EH (cell line): ENCODE results near the gene SAA1.
"Not testable (repeated sequence)": the region's sequence is repeated elsewhere in the genome, so short reads cannot be mapped to it uniquely, and the experiment has no call there.

Source experiments
- DNase-seq: peaks from one replicate; pipeline ENCODE4 v3.0.0-alpha.2; 2015; ENCODE audit warnings: low read depth

Gene SAA1

DNA sequence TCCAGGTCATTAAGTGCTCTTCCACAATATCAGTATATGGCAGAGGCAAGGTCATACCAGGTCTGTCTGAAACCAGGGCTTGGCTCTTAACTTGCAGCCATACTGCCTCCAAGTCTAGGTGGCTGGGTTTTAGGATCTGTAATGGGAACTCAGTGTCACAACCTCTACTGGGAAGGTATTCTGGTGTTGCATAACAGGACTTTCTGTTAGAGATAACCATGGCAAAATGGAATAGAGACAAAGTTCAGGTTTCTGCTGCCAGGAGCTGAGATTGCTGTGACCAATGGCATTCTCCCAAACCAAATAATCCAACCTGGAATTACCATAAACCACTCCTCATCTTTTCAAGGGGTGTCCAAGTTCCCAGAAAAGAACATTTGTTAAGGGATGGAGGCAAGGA is 6.8 kb upstream of the SAA1 start:
- no peak for DNase-seq

DNA sequence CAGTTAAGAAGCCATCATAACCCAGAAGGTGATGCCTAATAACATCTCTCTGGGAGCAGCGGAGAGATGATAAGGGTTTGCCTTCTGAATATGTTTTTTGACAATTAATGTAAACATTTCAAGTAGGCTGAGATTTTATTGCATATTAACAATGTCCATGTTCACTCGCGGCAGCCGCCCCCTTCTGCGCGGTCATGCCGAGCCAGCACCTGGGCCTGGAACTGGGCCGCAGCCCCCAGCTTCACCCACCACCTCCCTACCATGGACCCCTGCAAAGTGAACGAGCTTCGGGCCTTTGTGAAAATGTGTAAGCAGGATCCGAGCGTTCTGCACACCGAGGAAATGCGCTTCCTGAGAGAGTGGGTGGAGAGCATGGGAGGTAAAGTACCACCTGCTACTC is 4.3 kb upstream of the SAA1 start:
- DNase-seq, result no peak

- peak; percentile 72 for DNase-seq
Measured at GRCh38 chr11:18262681-18263350, 3.2 kb upstream of the SAA1 start.

GRCh38 chr11:18264035-18264434 is 2.0 kb upstream of the SAA1 start:
- no peak for DNase-seq

- DNase-seq, result no peak
Measured at GRCh38 chr11:18264677-18265555, 1.1 kb upstream of the SAA1 start.

DNA sequence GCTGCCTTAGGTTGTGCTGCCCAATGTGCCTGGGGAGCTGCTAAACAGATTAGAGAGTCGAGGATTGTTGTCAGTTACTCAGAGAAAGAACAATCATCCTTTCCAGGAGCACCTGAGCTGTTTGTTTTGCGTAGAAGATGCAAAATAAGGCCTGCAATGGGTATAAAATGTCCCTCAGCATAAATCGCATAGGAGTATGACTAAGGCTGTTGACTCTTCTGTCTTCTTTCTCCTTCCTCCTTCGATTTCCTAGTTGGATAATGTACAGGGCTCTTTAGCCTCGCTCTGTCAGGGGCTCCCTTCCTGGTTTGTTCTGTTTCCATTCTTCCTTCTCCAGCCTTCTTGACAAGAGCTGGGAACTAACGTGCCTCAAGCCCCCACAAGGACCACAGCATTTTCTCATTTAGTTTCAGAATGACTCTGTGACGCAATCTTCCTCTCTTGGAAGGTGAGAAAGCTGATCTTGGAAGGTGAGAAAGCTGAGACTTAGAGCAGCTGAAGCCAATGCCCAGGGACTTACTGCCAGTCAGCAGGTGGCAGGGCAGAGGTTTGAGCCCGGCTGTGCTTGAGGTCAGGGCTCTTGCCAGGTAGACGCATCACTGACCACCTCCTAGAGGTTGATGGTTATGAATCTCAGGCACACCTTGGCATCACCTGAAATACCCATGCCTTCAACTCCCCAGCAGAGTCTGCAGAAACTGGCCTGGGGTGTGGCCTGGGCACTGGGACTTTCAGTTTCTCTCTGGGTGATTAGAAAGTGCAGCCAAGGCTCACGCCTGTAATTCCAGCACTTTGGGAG is 1.5 kb downstream of the SAA1 start:
- DNase-seq, result not testable (repeated sequence)

- DNase-seq, result not testable (repeated sequence)
Measured at GRCh38 chr11:18269252-18269651, 3.2 kb downstream of the SAA1 start.

DNA sequence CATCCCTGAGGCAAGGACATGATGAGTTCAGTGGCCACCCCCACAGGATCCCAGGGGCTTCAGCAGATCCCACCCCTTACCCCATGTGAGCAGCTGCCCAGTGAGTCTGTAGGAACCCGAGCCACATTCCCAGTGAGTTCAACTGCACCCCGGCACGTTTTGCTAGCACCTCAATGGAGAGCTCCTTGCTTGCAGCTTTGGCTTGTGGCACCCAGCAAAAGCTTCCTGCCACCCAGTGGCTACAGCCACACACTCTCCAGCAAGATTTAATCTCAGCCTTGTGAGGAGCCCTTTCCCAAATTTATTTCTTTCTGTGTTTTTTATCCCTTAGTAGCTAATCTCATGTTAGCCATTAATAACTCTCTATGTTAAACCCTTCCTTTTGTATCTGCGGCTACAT is 4.0 kb downstream of the SAA1 start:
- DNase-seq, result no peak

- no peak for DNase-seq
Measured at GRCh38 chr11:18271206-18271605, 5.1 kb downstream of the SAA1 start.

DNA sequence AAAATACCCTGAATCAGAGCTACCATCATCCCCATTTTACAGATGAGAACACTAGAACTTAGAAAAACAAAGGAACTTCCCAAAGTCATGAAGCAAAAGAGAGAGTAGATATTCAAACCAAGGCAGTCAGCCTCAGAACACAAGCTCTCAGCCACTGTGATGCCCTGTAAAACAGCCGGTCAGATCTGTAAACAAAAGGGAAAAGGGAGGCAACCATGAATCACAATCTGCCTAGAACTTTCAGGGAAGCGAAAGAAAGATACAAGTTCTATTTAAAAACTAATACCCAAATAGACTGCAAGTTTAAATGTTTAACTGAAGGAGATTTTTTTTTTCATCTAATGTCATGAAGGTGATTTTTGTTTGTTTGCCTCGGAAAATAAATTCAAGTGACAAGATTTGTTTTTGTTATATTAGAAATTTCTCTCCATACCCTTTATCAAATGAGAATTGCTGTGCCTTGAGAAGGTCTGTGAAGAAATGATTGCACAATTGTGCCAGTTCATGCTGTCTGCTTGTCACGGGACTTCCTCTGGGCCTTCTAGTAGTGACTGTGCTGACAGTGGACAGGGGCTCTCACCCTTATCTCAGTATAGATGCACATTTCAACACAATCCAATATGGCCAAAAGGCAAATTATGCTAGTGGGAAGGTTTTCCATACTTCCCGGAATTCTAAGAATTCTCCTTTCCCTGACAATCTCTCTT is 11.7 kb downstream of the SAA1 start:
- DNase-seq, result no peak

GRCh38 chr11:18280438-18281045 is 14.5 kb downstream of the SAA1 start:
- DNase-seq, result no peak

DNA sequence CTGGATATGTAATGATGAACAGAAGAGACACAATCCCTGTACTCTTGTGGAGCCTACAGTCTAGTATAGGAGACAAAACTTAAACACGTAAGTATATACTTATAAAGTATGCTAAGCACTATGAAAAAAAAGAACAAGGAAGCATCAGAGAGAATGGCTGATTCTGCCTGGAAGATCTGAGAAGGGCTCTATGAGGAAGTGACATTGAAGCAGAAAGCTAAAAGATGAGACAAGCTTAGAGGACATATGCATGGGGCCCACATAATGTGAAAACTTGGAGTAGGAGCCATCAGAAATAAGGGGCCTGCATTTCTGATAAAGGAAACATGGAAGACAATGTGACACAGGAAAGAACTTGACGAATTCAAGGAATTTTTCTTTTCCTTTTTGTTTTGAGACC is 16.6 kb downstream of the SAA1 start:
- DNase-seq, result no peak

DNA sequence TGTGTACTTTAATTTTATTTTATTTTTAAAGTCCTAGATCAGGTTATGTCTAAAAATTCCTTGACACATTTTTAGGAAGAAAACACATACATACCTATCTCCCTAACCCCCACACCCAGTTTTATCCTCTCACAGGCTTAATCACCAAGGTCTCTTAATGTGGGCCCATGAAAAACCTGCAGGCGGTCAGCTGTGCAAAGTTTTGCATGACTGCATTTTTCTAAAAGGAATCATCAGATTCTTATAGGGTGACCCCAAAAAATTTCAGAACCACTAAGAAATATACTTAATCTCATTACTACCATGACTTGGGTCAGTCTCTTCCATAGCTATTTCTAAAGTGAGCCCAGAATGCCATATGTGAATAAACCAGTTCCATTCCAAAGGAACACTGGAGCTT is 19.8 kb downstream of the SAA1 start:
- DNase-seq, result peak; percentile 41

DNA sequence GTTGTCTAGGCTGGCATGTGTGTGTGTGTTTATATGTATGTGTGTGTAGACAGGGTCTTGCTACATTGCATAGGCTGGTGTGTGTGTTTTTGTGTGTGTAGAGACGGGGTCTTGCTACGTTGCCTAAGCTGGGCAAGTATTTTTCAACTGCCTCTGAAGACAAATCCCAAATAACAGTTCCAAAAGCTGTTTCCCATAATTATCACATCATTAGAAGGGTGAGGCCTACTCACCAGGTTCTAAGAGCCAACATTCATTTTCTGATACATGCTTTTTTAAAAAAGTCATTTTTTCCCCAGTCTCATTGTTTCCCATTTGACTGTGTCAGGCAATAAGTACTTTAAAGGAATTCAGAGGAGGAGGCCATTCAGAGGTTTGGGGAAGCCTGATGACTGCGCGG is 22.8 kb downstream of the SAA1 start:
- DNase-seq, result no peak

- DNase-seq, result no peak
Measured at GRCh38 chr11:18294862-18295261, 28.8 kb downstream of the SAA1 start.

GRCh38 chr11:18295316-18295715 is 29.3 kb downstream of the SAA1 start:
- DNase-seq, result no peak

GRCh38 chr11:18299721-18300120 is 33.7 kb downstream of the SAA1 start:
- DNase-seq, result no peak

DNA sequence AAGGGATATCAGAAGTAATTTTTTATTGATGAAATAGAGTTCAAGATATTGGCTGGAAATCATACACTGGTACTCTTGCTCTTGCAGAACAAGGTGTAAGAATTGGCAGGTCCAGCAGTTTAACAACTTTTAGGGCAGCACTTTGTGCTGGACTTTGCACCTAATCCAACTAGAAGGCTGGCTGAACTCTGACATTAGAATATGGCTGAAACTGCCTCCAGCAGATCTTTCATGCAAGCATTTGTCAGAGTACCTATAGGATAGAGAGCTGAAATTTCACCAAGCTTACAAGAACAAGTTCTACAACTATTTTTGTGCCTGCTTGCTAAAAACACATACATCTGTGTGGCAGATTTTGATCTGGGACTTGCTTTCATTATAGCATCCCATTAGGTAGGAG is 38.7 kb downstream of the SAA1 start:
- no peak for DNase-seq

GRCh38 chr11:18307461-18308139 is 41.5 kb downstream of the SAA1 start:
- no peak for DNase-seq

DNA sequence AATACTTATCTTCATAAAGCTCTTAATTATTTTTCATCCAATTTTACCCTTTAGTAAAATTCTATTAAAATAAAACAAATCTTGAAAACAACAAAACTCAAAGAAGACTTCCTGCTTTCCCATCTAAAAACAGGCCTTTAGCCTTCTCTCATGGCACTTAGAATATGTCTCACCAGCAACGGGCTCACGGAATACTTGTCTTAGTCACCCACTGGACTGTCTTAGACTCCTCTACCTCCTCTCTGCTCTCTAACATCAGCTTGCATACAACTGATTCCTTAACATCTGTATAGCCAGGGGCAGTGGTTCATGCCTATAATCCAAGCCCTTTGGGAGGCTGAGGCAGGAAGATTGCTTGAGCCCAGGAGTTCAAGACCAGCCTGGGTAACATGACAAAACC is 42.2 kb downstream of the SAA1 start:
- DNase-seq, result no peak

GRCh38 chr11:18309691-18310090 is 43.6 kb downstream of the SAA1 start:
- DNase-seq, result no peak
